ENCODE data around the gene GOLGA6D. TPM values are rescaled to one million over a fixed set of nuclear protein-coding genes. Genes with fewer than 3 reads are reported as not detected.

The GOLGA6D gene
- total RNA-seq, result 0.05 TPM in 1 of 2 replicates, not detected in the other

GRCh38 chr15:75282572-75282971, at the start of gene GOLGA6D:
Gene GOLGA6D (plus strand): TSS chr15:75282835. CDS start chr15:75282876, 41 bp downstream.

DNA sequence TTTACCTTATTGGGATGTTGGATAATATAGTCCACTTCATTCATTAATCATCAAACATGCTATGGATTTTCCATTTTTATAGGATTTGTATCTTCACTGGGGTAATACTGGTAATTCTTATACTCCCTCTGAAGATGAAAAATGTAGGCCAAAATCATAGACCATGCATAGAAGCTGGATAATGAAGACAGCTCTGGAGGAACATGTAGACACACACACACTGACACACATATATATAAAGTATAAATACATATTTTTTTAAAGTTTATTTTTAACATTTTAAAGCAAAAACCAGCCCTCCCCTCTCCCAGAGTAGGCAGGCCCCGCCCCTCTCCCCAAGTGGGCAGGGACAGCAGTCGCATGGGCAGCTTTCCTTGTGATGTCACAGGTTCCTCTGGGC, 24.6 kb upstream of the GOLGA6D start, which contains the start of gene GOLGA6C:
TSS of gene GOLGA6C (plus strand) at position 301 of the 400 bp plus-strand sequence. CDS start 265 bp downstream, outside the sequence.

DNA sequence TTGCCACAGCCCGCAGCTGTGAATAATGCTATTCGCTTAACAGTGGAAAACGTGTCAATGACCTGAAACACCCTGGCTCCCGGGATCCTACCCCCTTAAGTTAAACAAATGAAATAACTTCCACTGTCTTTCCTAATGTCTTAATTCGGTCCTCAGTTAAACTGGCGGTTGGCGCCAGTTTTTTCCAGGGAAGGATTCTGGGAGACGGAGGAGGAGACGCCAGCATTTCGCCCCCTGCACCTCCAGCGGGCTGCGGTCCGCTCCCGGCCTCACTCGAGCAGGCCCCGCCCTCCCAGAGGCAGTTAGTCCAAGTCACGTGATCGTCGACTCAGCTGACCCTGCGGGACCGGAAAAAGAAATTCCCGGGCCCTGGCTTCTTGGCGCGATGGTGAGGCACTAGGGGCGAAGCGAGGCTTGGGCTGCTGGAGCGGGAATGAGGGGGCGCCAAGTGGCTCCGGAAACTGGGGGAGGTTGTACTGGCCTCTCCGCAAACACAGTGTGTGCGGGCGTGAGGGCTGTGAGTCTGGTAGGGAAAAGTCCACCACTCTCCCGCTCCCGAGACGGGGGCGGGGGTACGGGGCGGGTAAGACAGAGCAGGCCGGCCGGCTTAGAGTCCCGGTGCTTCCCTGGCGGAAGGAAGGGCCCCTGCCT, 53.2 kb downstream of the GOLGA6D start, which contains the start of gene COMMD4:
TSS of gene COMMD4 (plus strand) at position 359 of the 651 bp plus-strand sequence. CDS start at position 386, 27 bp downstream.

Other genes with a start within 250 kb of the GOLGA6D start
- 2.7 and 6.4 TPM in 2 replicates for gene C15orf39, start 81.0 kb upstream of the GOLGA6D start, total RNA-seq
- gene GOLGA6C, start 24.5 kb upstream of the GOLGA6D start, total RNA-seq, result not detected in 2 replicates
- 36.5 and 39.5 TPM in 2 replicates for gene COMMD4, start 53.2 kb downstream of the GOLGA6D start, total RNA-seq
- 2.7 and 5.5 TPM in 2 replicates for gene NEIL1, start 64.2 kb downstream of the GOLGA6D start, total RNA-seq
- 135 and 143 TPM in 2 replicates for gene MAN2C1, start 85.8 kb downstream of the GOLGA6D start, total RNA-seq
- 18.4 and 27.6 TPM in 2 replicates for gene SIN3A, start 168.9 kb downstream of the GOLGA6D start, total RNA-seq

All from smooth muscle cell of the umbilical artery (primary cell).